ENCODE measurements around the gene KRTAP6-2. TPM values are rescaled to one million over a fixed set of nuclear protein-coding genes. Genes with fewer than 3 reads are reported as not detected.

Gene KRTAP6-2
- total RNA-seq, 4 donors from 2014 or later, result not detected

- Histone ChIP-seq H3K27me3 (no peaks in the 10 kb centered on the region), H3K4me1 (no peaks in the 10 kb centered on the region), H3K36me3 (no peaks in the 10 kb centered on the region), H3K4me3 (no peak overlapping the region), H3K9me3 (no peaks in the 10 kb centered on the region), H3K27ac (no peak overlapping the region)
- in situ Hi-C loops (cut with MboI; ENCODE audit: low sequenced_read_pairs in 4 of 4) (no loop called here), intact Hi-C loops (cut with DNase I; ENCODE audit: low total_unique reads) (no loop called here)
- TF ChIP-seq CTCF (IDR thresholded peaks at IDR 0.05 in 4 of 5, conservative IDR thresholded peaks at IDR 0.05 in 1 of 5), result no peak
- no peak for TF ChIP-seq POLR2A (IDR thresholded peaks at IDR 0.05)
- ATAC-seq (no peak), DNase-seq (no peak)
These were observed 18.6 kb downstream of the KRTAP6-2 start for GRCh38 chr21:30580132-30580531.

DNA sequence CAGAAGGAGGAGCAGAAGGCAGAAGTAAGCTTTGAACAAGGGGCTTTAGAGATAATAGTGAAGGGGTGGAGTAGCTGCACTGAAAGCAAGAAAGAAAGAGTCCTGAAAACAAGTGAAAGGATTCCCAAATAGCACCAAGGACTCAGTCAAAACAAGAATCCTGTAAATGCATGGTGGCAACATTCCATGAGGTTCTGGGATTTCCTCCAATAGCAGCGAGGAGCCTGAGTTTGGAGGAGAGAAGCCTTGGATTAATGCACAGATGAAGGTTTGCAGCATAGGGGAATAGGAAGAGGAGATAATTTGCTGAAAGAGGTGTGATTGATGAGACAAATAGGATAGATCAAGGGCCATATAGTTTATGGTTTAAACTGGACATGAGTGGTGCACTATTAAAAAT, 19.4 kb downstream of the KRTAP6-2 start:
- Histone ChIP-seq H3K27ac (no peak overlapping the region), H3K27me3 (no peaks in the 10 kb centered on the region), H3K4me3 (no peak overlapping the region), H3K4me1 (no peaks in the 10 kb centered on the region), H3K9me3 (no peaks in the 10 kb centered on the region), H3K36me3 (no peaks in the 10 kb centered on the region)
- no peak for TF ChIP-seq POLR2A (IDR thresholded peaks at IDR 0.05)
- TF ChIP-seq CTCF (IDR thresholded peaks at IDR 0.05 in 4 of 5, conservative IDR thresholded peaks at IDR 0.05 in 1 of 5), result no peak
- ATAC-seq (no peak), DNase-seq (no peak)
- intact Hi-C loops (cut with DNase I; ENCODE audit: low total_unique reads) (no loop called here), in situ Hi-C loops (cut with MboI; ENCODE audit: low sequenced_read_pairs in 4 of 4) (no loop called here)

- ATAC-seq, result no peak
- no peak overlapping the region for H3K4me3 ChIP-seq
- H3K36me3 ChIP-seq, result no peaks in the 10 kb centered on the region
- H3K27me3 ChIP-seq, result no peaks in the 10 kb centered on the region
- H3K9me3 ChIP-seq, result no peaks in the 10 kb centered on the region
- in situ Hi-C loops (cut with MboI; ENCODE audit: low sequenced_read_pairs in 4 of 4), result no loop called here
- H3K27ac ChIP-seq, result no peak overlapping the region
- TF ChIP-seq POLR2A (IDR thresholded peaks at IDR 0.05) (no peak), CTCF (IDR thresholded peaks at IDR 0.05 in 4 of 5, conservative IDR thresholded peaks at IDR 0.05 in 1 of 5) (no peak)
- intact Hi-C loops (cut with DNase I; ENCODE audit: low total_unique reads), result no loop called here
- no peaks in the 10 kb centered on the region for H3K4me1 ChIP-seq
- DNase-seq, result no peak
These were observed 20.9 kb downstream of the KRTAP6-2 start for GRCh38 chr21:30577766-30578165.

GRCh38 chr21:30567617-30568016, 31.1 kb downstream of the KRTAP6-2 start:
- H3K9me3 ChIP-seq, result no peaks in the 10 kb centered on the region
- ATAC-seq (no peak), DNase-seq (no peak)
- H3K27me3 ChIP-seq, result no peaks in the 10 kb centered on the region
- no peak overlapping the region for H3K4me3 ChIP-seq
- in situ Hi-C loops (cut with MboI; ENCODE audit: low sequenced_read_pairs in 4 of 4), result no loop called here
- intact Hi-C loops (cut with DNase I; ENCODE audit: low total_unique reads), result no loop called here
- no peaks in the 10 kb centered on the region for H3K36me3 ChIP-seq
- no peak overlapping the region for H3K27ac ChIP-seq
- TF ChIP-seq POLR2A (IDR thresholded peaks at IDR 0.05) (no peak), CTCF (IDR thresholded peaks at IDR 0.05 in 4 of 5, conservative IDR thresholded peaks at IDR 0.05 in 1 of 5) (no peak)
- H3K4me1 ChIP-seq, result no peaks in the 10 kb centered on the region

- no peaks in the 10 kb centered on the region for H3K9me3 ChIP-seq
- TF ChIP-seq POLR2A (IDR thresholded peaks at IDR 0.05) (no peak), CTCF (IDR thresholded peaks at IDR 0.05 in 4 of 5, conservative IDR thresholded peaks at IDR 0.05 in 1 of 5) (no peak)
- H3K4me3 ChIP-seq, result no peak overlapping the region
- ATAC-seq (no peak), DNase-seq (no peak)
- intact Hi-C loops (cut with DNase I; ENCODE audit: low total_unique reads), result no loop called here
- H3K36me3 ChIP-seq, result no peaks in the 10 kb centered on the region
- no peaks in the 10 kb centered on the region for H3K4me1 ChIP-seq
- H3K27ac ChIP-seq, result no peak overlapping the region
- in situ Hi-C loops (cut with MboI; ENCODE audit: low sequenced_read_pairs in 4 of 4), result no loop called here
- no peaks in the 10 kb centered on the region for H3K27me3 ChIP-seq
These were observed 35.1 kb downstream of the KRTAP6-2 start for GRCh38 chr21:30563630-30564029.
